Measurements from ENCODE around the gene CCDC148.
"Not testable (repeated sequence)": the region's sequence is repeated elsewhere in the genome, so short reads cannot be mapped to it uniquely, and the experiment has no call there.

Gene CCDC148

GRCh38 chr2:158482594-158482993 lies 26.0 kb upstream of the CCDC148 start:
- DNase-seq (ENCODE audit: low spot score), result no peak

GRCh38 chr2:158481116-158481515 lies 24.6 kb upstream of the CCDC148 start:
- no peak for DNase-seq (ENCODE audit: low spot score)

GRCh38 chr2:158478816-158479215 lies 22.3 kb upstream of the CCDC148 start:
- DNase-seq (ENCODE audit: low spot score), result no peak

- DNase-seq (ENCODE audit: low spot score), result no peak
Measured at GRCh38 chr2:158478237-158478636, 21.7 kb upstream of the CCDC148 start.

GRCh38 chr2:158477202-158477601 lies 20.6 kb upstream of the CCDC148 start:
- no peak for DNase-seq (ENCODE audit: low spot score)

GRCh38 chr2:158474526-158475011 lies 18.0 kb upstream of the CCDC148 start:
- not testable (repeated sequence) for DNase-seq (ENCODE audit: low spot score)

GRCh38 chr2:158473719-158474392 lies 17.3 kb upstream of the CCDC148 start:
- DNase-seq (ENCODE audit: low spot score), result no peak

GRCh38 chr2:158473300-158473699 lies 16.7 kb upstream of the CCDC148 start:
- DNase-seq (ENCODE audit: low spot score), result not testable (repeated sequence)

- DNase-seq (ENCODE audit: low spot score), result not testable (repeated sequence)
Measured at GRCh38 chr2:158472829-158473228, 16.3 kb upstream of the CCDC148 start.

GRCh38 chr2:158467248-158467647 lies 10.7 kb upstream of the CCDC148 start:
- no peak for DNase-seq (ENCODE audit: low spot score)

GRCh38 chr2:158464426-158465281 lies 8.1 kb upstream of the CCDC148 start:
- peak; percentile 19 for DNase-seq (ENCODE audit: low spot score)

- no peak for DNase-seq (ENCODE audit: low spot score)
Measured at GRCh38 chr2:158463496-158464095, 7.0 kb upstream of the CCDC148 start.

- DNase-seq (ENCODE audit: low spot score), result no peak
Measured at GRCh38 chr2:158460632-158461297, 4.2 kb upstream of the CCDC148 start.

GRCh38 chr2:158459161-158460003 lies 2.8 kb upstream of the CCDC148 start:
- DNase-seq (ENCODE audit: low spot score), result no peak

GRCh38 chr2:158458617-158458920 lies 2.0 kb upstream of the CCDC148 start:
- no peak for DNase-seq (ENCODE audit: low spot score)

- DNase-seq (ENCODE audit: low spot score), result peak; percentile 66
Measured at GRCh38 chr2:158457826-158458616, 1.5 kb upstream of the CCDC148 start.

GRCh38 chr2:158457092-158457825 lies 706 bp upstream of the CCDC148 start:
- peak; percentile 46 for DNase-seq (ENCODE audit: low spot score)

GRCh38 chr2:158443606-158444005 lies 12.9 kb downstream of the CCDC148 start:
- DNase-seq (ENCODE audit: low spot score), result no peak

GRCh38 chr2:158439062-158439461 lies 17.5 kb downstream of the CCDC148 start:
- not testable (repeated sequence) for DNase-seq (ENCODE audit: low spot score)

GRCh38 chr2:158433716-158434115 lies 22.8 kb downstream of the CCDC148 start:
- not testable (repeated sequence) for DNase-seq (ENCODE audit: low spot score)
